ENCODE measurements around the gene NOTCH2. TPM values are rescaled to one million over a fixed set of nuclear protein-coding genes. Genes with fewer than 3 reads are reported as not detected.

Gene NOTCH2
- total and polyA plus RNA-seq, 3 donors from 2014 or later = 77.8 to 256 (median 173) TPM

- no peaks in the 10 kb centered on the region for H3K4me1 ChIP-seq
- WGBS, 2 donors = 71 to 75% methylated on average over 2 of the region's 2 CpGs
- H3K9me3 ChIP-seq = no peaks in the 10 kb centered on the region
- H3K27me3 ChIP-seq = no peaks in the 10 kb centered on the region
- intact Hi-C loops (cut with DNase I; ENCODE audit: low total_unique reads) = no loop called here
- no peak for TF ChIP-seq CTCF (IDR thresholded peaks at IDR 0.05)
- no peak for TF ChIP-seq POLR2A (IDR thresholded peaks at IDR 0.05)
- no peaks in the 10 kb centered on the region for H3K36me3 ChIP-seq (ENCODE audit: low read depth, missing control alignments)
- no peak for DNase-seq
- no peak overlapping the region for H3K4me3 ChIP-seq
- no peak overlapping the region for H3K27ac ChIP-seq
These were observed 201.3 kb downstream of the NOTCH2 start for GRCh38 chr1:119868176-119868575.

GRCh38 chr1:119866451-119866850 lies 203.0 kb downstream of the NOTCH2 start:
- Histone ChIP-seq H3K9me3 (no peaks in the 10 kb centered on the region), H3K4me3 (no peak overlapping the region), H3K4me1 (no peaks in the 10 kb centered on the region), H3K36me3 (ENCODE audit: low read depth, missing control alignments) (no peaks in the 10 kb centered on the region), H3K27me3 (no peaks in the 10 kb centered on the region), H3K27ac (no peak overlapping the region)
- TF ChIP-seq POLR2A (IDR thresholded peaks at IDR 0.05) = no peak
- no peak for TF ChIP-seq CTCF (IDR thresholded peaks at IDR 0.05)
- intact Hi-C loops (cut with DNase I; ENCODE audit: low total_unique reads) = no loop called here
- WGBS, 2 donors = 68 to 74% methylated on average over 3 of the region's 3 CpGs
- DNase-seq = no peak

- Histone ChIP-seq H3K27ac (no peak overlapping the region), H3K27me3 (no peaks in the 10 kb centered on the region), H3K9me3 (no peaks in the 10 kb centered on the region), H3K36me3 (ENCODE audit: low read depth, missing control alignments) (no peaks in the 10 kb centered on the region), H3K4me1 (no peaks in the 10 kb centered on the region), H3K4me3 (no peak overlapping the region)
- WGBS, 2 donors = 73 to 80% methylated on average over 4 of the region's 4 CpGs
- intact Hi-C loops (cut with DNase I; ENCODE audit: low total_unique reads) = no loop called here
- no peak for DNase-seq
- TF ChIP-seq CTCF (IDR thresholded peaks at IDR 0.05) (no peak), POLR2A (IDR thresholded peaks at IDR 0.05) (no peak)
These were observed 203.8 kb downstream of the NOTCH2 start for GRCh38 chr1:119865627-119866026.

- intact Hi-C loops (cut with DNase I; ENCODE audit: low total_unique reads) = no loop called here
- Histone ChIP-seq H3K36me3 (ENCODE audit: low read depth, missing control alignments) (no peaks in the 10 kb centered on the region), H3K4me1 (no peaks in the 10 kb centered on the region), H3K9me3 (no peaks in the 10 kb centered on the region), H3K4me3 (no peak overlapping the region), H3K27me3 (no peaks in the 10 kb centered on the region), H3K27ac (no peak overlapping the region)
- TF ChIP-seq POLR2A (IDR thresholded peaks at IDR 0.05) = no peak
- TF ChIP-seq CTCF (IDR thresholded peaks at IDR 0.05) = no peak
- no peak for DNase-seq
These were observed 207.2 kb downstream of the NOTCH2 start for GRCh38 chr1:119862276-119862675.

Other genes starting within 250 kb of the NOTCH2 start
- gene ADAM30, start 173.1 kb downstream of the NOTCH2 start, total RNA-seq = 10 to 100 TPM in 1 of 2 donors, 1 to 10 TPM in 1; 9.5 to 13.1 TPM
- 52.6 TPM for gene ADAM30, start 173.1 kb downstream of the NOTCH2 start, polyA plus RNA-seq (ENCODE audit: insufficient read depth, low read depth, low replicate concordance)
- gene SEC22B, start 106.9 kb upstream of the NOTCH2 start, total RNA-seq = 10 to 100 TPM; 26.9 to 30.6 TPM
- gene SEC22B, start 106.9 kb upstream of the NOTCH2 start, polyA plus RNA-seq (ENCODE audit: insufficient read depth, low read depth, low replicate concordance) = 19.2 TPM